ENCODE results near the gene FKBP15.

DNA sequence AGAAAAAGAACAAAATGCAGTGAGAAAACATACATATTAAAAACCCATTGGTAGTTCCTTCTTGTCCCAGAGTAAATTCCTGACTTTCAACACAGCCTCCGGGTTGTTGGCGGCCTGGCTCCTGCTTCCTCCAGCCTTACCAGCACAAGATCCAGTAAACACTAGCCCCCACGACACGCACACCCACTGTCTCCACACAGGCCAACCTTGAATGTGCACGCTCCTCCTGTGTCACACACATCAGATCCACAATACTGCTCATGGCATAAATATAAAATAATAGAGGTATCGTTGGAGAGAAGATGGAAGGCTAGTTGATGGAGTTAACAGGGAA is 72.7 kb downstream of the FKBP15 start:
- TF ChIP-seq EZH2 (IDR thresholded peaks at IDR 0.05; ENCODE audit: borderline replicate concordance, low read depth, low read length, poor library complexity, severe bottlenecking), result no peak
- TF ChIP-seq CTCF (conservative IDR thresholded peaks at IDR 0.05; ENCODE audit: low read depth, low read length), result no peak

Data from A673 (cell line).